Right hindlimb (tissue), 1 donor: Measurements from ENCODE around the gene PHLPP1.
"Not testable (repeated sequence)": the region's sequence is repeated elsewhere in the genome, so short reads cannot be mapped to it uniquely, and the experiment has no call there.

Experiments used
- DNase-seq: peaks from one replicate; pipeline ENCODE4 v3.0.0-alpha.2; 2018

PHLPP1 gene

DNA sequence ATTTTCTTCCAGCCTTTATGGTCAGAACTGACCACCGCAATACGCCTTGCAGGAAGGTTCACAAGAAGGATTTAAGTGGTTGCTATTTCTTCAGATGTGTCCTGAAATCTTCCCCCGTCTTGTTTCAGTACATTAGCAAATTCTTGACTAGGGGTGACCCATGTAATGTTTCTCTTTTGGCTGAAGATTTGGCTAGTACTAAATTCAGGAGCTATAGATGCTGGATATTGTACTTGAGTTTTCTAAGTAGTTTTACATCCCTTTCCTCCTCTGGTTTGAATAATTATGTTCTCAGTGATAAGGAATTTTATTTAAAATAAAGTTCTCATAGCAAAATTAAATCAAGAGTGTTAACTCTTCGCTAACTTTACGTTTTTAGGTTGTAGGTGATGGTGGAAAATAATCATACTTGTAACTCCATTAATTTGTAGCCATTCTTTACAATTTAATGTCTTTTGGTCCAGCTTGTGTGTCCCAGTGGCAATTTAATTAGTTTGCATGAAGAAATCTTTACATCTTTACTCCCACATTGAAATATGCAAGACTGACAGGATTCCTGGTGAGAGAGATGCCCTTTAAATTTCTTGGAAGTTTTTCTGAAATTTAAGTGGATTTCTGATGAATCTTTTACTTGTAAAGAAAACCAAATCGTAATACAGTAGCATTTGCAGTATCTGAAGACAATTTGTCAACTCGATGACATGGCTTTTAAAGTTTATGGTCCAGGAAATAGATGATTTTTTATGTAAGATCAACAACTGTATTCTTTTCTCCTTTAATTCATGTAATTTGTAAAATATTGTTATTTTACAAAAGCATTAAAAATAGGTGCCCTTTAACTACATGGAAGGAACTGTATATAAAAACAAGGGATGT, 2.8 kb downstream of the PHLPP1 start:
- DNase-seq: no peak

- no peak for DNase-seq
Observed at GRCh38 chr18:62720048-62720447, 4.7 kb downstream of the PHLPP1 start.

- no peak for DNase-seq
Observed at GRCh38 chr18:62720766-62721613, 5.6 kb downstream of the PHLPP1 start.

DNA sequence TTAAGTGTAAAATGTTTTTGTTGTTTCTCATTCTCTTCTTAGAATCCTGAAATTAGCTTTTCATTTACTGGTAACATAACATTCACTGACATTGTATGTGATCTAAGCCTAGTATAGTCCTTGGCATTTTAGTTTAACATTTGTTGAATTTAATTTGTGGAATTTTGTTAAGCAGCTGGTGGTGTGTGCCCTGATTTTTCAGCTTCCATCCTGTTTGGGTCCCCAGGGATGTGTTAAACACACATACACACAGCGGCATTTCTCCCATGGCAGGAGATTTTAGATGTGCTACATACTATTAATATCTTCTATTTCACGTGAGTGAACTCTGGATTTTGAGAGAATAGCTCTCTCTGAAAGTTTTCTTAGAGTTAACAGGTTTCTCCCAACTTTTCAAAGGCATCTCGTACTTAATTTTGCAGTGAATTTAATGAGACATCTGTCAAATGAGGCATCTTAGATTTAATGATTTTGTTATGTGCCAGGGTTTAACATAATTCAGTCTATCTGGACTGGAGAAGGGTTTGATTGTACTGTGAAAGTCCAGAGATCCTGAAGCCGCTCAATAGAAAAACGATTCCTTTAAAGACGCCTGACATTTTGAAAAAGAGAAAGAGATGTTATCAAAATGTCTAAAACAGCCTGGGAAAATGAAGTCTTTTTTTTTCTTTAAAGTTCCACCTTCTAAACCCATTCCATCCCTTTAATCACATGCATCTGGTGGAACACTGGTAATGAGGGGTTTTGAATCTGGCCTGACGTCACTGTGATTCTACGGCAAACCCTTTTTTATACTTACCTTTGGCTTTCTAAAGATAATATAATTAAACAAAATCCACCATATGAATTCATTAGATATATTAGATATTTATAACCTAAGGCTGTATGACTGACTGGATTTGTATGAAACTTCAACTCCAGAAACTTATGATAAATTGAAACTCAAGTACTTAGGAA, 6.8 kb downstream of the PHLPP1 start:
- DNase-seq: no peak

DNA sequence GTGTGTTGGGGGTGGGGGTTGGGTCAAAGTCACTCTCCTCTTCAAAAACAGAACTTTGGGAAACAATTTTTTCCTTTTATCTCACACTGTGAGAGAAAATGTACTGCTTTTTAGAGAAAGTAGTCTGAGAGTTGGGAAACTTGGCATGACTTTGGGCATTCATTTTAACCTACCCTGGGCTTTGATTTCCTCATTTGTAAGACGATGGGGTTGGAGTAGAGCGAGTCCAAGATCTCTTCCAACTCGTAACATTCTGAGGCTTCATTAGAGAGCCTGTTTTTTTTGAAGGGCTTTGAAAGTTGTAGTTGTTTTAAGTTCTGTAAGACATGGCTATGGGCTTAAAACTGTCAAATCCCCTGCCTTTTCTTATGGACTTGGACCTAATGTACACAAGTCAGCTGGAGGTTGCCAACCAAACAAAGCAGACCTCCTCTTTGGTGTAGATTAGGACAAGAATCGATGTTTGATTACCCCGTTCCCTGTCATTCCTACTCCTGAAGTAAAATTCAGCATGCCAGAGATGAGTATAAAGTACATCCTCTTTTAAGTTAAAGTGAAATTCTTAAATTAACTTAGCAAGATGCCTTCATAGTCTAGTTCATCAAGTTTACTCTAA, 8.4 kb downstream of the PHLPP1 start:
- no peak for DNase-seq

DNA sequence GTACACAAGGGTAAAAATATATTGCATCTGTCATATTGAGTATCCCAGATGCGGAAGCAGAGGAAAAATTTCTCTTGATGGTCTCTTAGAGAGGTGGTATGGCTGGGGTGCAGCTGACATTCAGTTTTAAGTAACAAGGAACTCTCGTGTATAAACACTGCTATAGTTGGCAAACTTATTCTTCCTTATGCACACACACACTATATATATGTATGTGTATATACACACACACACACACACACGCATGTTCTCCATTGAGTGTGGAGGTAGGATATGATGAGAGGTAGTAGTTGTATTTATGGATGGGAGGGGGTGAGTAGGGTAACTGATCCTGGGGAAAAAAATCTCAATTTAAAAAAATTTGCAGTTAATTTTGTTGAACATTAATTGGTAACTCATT, 10.6 kb downstream of the PHLPP1 start:
- DNase-seq: no peak

GRCh38 chr18:62728254-62728653, 12.9 kb downstream of the PHLPP1 start:
- no peak for DNase-seq

DNA sequence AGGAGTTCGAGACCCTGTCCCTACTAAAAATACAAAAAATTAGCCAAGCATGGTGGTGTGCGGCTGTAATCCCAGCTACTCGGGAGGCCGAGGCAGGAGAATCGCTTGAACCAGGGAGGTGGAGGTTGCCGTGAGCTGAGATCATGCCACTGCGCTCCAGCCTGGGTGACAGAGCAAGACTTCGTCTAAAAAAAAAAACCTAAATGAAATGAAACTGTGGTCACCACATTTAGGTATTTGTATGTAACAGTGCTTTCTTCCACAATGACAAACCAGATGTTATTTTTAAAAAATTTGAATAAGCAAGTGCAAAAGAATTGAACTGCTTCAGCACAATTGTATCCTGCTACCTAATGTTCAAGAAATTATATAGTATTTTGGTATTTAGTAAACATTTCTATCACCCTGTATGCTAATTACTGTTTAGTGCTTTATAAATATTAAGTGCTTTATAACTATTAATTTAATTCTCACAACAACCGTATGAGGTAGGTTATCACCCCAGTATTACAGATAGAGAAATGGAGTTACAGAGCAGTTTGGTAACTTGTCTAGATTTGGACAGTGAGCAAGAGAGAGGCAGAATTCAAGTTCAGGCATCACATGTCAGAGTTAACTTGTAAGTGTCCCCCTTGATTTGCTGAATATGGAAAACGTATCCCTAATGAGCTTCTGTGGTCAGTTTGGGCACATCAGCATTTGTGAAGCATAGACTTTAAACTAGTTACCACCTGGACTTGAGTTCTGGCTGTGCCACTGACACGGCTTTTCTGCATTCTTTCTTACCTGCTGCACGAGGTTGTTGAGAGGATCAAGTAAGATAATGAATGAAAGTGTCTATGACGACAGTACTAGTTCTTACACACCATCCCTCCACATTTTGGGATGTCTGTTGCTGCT, 14.4 kb downstream of the PHLPP1 start:
- DNase-seq: no peak

DNA sequence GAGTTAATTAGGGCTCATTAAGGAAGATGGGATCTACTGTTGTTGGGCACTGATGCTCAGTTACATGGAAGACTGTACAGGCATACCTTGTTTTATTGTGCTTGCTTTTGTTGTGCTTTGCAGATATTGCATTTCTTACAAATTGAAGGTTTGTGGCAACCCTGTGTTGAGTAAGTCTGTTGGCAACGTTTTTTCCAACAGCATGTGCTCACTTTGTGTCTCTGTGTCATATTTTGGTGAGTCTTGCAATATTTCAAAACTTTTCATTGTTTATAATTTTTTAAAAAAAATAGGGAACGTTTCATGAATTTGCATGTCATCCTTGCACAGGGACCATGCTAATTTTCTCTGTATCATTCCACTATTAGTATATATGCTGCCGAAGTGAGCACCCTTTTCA, 15.6 kb downstream of the PHLPP1 start:
- DNase-seq: no peak

- no peak for DNase-seq
Observed at GRCh38 chr18:62732617-62733016, 17.3 kb downstream of the PHLPP1 start.

DNA sequence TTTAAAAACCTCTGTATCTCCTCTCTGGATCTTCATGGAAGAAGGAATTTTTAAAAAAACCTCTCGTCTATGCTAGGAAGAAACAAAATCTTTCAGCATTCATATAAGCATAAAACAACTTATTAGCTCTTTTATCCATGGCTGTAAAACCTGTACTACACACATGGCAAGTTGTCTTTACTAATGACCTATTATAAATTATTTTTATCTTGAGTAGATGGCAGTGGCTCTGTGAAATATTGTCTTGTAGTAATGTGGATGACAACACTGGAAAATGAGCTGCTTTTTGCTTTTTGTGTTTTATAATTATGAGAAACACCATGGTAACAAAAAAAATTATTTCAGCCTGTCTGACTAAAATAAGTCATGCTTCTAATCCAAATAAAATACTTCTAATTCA, 18.9 kb downstream of the PHLPP1 start:
- no peak for DNase-seq

DNA sequence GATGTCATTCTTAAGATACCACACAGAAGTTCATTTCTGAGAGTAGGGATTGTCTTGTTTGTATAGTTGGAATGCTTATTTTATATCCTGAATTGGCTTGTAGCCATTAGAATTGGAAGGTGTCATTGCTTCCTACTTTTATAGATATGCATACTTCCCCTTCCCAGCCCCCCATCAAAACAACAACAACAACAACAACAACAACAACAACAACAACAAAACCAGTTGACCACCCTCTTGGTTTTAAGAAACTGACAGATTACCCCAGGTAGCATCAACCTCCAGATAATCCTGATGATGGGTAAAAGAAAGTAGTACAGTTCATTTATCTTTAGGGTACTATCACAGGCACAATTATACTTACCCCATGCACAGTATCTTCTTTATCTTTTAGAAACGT, 20.0 kb downstream of the PHLPP1 start:
- DNase-seq: no peak

GRCh38 chr18:62736077-62736855, 20.9 kb downstream of the PHLPP1 start:
- DNase-seq: no peak

DNA sequence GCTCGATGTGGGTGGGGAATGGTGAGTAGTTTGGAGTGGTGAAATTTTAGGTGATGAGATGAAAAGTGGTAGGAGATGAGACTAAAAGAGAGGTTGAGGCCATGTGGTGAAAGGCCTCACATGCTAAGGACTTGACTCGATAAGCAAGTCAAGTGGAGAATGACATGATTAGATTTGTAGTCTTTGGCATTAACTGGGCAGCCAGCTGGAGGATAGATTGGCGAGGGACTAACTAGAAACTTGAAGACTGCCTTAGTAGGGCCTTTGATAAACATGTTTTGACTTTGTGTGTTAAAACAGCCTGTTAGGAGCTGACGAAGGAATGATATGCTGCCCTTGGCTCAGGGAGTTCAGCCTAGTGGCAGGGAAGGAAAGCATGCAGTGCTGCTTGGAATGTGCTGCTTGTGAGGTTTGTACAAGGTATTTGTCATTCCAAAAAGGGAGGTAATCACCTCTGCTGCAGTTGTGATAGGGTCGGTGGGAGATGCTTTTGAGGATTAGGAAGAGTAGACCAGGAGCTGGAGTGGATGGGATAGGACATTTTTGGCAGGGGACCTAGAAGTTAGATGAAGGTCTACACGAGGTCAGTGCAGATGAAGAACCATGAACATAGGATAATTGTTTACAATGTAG, 22.0 kb downstream of the PHLPP1 start:
- DNase-seq: no peak

DNA sequence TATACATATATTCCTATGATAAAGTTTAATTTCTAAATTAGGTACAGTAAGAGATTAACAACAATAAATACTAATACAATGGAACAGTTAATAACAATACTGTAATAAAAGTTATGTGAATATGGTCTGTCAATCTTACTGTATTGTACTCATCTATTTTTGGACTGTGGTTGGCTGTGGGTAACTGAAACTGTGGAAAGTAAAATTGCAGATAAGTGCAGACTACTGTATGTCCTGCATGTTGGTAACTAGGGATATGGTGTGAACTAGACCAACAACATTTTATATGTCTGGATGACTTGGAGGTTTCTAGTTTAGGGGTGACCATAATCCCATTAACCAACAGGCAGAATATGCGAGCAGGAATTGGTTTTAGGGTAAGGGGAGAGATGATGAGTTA, 23.3 kb downstream of the PHLPP1 start:
- DNase-seq: no peak

DNA sequence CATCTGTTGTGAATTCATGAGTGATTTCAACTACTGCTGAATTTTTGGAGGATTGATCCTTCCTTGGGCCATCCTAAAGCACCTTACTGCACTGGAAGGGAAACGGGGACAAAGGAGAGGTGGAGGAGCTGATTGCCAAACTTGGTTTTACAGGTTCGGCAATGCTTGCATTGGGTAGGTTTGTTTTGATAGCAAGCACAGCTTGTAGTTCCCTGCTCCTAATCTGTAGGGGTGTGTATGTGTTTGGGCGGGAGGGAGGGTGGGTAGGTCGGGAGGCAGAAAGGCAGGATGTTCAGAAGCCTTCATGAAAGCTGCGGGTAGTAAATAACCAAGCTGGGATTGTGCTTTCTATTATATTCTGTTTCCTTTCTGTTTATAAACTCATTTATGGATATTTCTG, 24.6 kb downstream of the PHLPP1 start:
- DNase-seq: no peak

DNA sequence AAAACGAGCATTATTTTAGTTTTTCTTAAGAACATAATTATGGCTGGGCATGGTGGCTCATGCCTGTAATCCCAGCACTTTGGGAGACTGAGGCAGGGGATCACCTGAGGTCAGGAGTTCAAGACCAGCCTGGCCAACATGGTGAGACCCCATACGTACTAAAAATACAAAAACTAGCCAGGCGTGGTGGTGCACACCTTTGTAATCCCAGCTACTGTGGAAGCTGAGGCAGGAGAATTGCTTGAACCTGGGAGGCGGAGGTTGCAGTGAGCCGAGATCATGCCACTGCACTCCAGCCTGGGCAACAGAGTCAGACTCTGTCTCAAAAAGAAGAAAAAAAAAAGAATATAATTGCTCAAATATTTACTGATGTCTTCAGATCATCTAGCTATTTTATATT, 25.3 kb downstream of the PHLPP1 start:
- not testable (repeated sequence) for DNase-seq

GRCh38 chr18:62741118-62741566, 25.8 kb downstream of the PHLPP1 start:
- DNase-seq: no peak

- DNase-seq: no peak
Observed at GRCh38 chr18:62741584-62741983, 26.2 kb downstream of the PHLPP1 start.
